Hepatocyte (in vitro differentiated cells): ENCODE measurements around the gene ABCF1. TPM values are rescaled to one million over a fixed set of nuclear protein-coding genes. Genes with fewer than 3 reads are reported as not detected.
"Not testable (repeated sequence)": the region's sequence is repeated elsewhere in the genome, so short reads cannot be mapped to it uniquely, and the experiment has no call there.

Experiments used
- DNase-seq: peaks from one replicate; pipeline ENCODE4 v3.0.0-alpha.2; 2016; ENCODE audit warnings: low spot score
- H2AFZ ChIP-seq: fragments of 200-600 bp; sonication (generic); 2 replicates; pipeline ENCODE4 v1.6.0; 2016; ENCODE audit warnings: antibody characterized with exemption, mild to moderate bottlenecking
- H3K27ac ChIP-seq: fragments of 200-600 bp; sonication (generic); 2 replicates; pipeline ENCODE4 v1.5.1; 2016; ENCODE audit warnings: mild to moderate bottlenecking
- H3K27me3 ChIP-seq: fragments of 200-600 bp; sonication (generic); 2 replicates; pipeline ENCODE4 v1.6.1; 2016
- H3K36me3 ChIP-seq: fragments of 200-600 bp; sonication (generic); replicated peaks from 2 replicates; pipeline ENCODE4 v1.5.1; 2016; ENCODE audit warnings: low read depth; ENCODE audit not compliant: insufficient read depth
- H3K4me1 ChIP-seq: fragments of 200-600 bp; sonication (generic); 2 replicates; pipeline ENCODE4 v1.5.1; 2016; ENCODE audit warnings: mild to moderate bottlenecking, moderate library complexity; ENCODE audit not compliant: insufficient read depth
- H3K4me2 ChIP-seq: fragments of 200-600 bp; sonication (generic); 2 replicates; pipeline ENCODE4 v1.6.0; 2016
- H3K4me3 ChIP-seq: fragments of 200-600 bp; sonication (generic); 2 replicates; pipeline ENCODE4 v1.5.1; 2016; ENCODE audit warnings: mild to moderate bottlenecking
- H3K79me2 ChIP-seq: fragments of 200-600 bp; sonication (generic); 2 replicates; pipeline ENCODE4 v1.6.0; 2017; ENCODE audit warnings: mild to moderate bottlenecking
- H3K9me2 ChIP-seq: fragments of 200-600 bp; sonication (generic); replicated peaks from 2 replicates; pipeline ENCODE4 v1.6.0; 2017; ENCODE audit warnings: mild to moderate bottlenecking; ENCODE audit not compliant: insufficient read depth
- H3K9me3 ChIP-seq: fragments of 200-600 bp; sonication (generic); 2 replicates; pipeline ENCODE4 v1.5.1; 2016; ENCODE audit warnings: low read depth, mild to moderate bottlenecking
- H4K20me1 ChIP-seq: fragments of 200-600 bp; sonication (generic); 2 replicates; pipeline ENCODE4 v1.6.0; 2016; ENCODE audit warnings: mild to moderate bottlenecking; ENCODE audit not compliant: insufficient read depth, poor library complexity, severe bottlenecking
- EZH2 ChIP-seq: fragments of 200-600 bp; sonication (generic); IDR thresholded peaks from 2 replicates; pipeline ENCODE4 v1.6.1; 2016; ENCODE audit warnings: antibody characterized with exemption, mild to moderate bottlenecking, borderline replicate concordance
- EZH2phosphoT487 ChIP-seq: fragments of 200-600 bp; sonication (generic); IDR thresholded peaks from one replicate; pipeline ENCODE4 v1.6.1; 2018; ENCODE audit warnings: antibody characterized with exemption, mild to moderate bottlenecking, low read depth, moderate library complexity; ENCODE audit not compliant: unreplicated experiment, severe bottlenecking
- WGBS: methylation state at CpG from one replicate; pipeline ENCODE4 v1.1.6; 2016; ENCODE audit warnings: low lambda C conversion rate; ENCODE audit errors: missing lambda C conversion rate; 5-methylcytosine and 5-hydroxymethylcytosine counted together
- polyA plus RNA-seq: library from polyadenylated mRNA; unstranded; fragments of >200 nt; fragmentation: Nextera tagmentation; extraction: Ambion mirVana; gene quantifications from 2 replicates; pipeline ENCODE4 v1.2.1, GENCODE V29; 2016
- total RNA-seq: library from RNA; depleted of rRNA; stranded (reverse); fragments of >200 nt; gene quantifications from 2 replicates; pipeline ENCODE4 v1.2.3, GENCODE V29; 2014
- TF ChIP-seq, protein P1 (sequence below): fragments of 200-600 bp; sonication (generic); IDR thresholded peaks from 2 replicates; pipeline ENCODE4 v1.5.1; 2016; ENCODE audit warnings: antibody characterized with exemption, mild to moderate bottlenecking; ENCODE audit not compliant: poor library complexity

The ABCF1 gene
- 36.5 and 44.1 TPM in 2 replicates for total RNA-seq
- 62.0 and 71.3 TPM in 2 replicates for polyA plus RNA-seq

DNA sequence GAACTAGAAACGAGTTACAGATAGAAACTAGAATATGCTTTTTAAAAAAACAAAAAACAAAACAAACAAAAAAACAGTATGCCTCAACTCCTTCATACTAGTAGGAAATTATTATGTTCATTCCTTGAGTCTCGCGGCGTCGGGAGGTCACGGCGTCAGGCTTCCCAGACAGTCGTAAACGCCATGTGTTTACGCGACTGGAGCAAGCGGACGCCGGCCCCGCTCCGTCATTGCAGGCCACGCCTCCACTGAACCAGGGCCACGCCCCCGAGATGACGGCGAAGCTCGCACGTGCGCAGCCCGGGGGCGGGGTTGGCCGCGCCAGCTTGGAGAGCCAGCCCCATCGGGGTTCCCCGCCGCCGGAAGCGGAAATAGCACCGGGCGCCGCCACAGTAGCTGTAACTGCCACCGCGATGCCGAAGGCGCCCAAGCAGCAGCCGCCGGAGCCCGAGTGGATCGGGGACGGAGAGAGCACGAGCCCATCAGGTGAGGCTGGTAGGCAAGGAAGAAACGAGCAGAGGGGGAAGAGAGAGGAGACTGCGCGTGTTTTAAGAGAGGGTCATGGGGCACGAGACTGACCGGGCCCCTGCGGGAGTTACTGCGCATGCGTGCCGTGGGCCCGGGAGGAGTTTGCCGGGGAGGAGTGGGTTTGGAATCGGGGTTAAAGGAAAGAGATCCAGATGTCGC is at the start of gene ABCF1:
Gene ABCF1 (plus strand): TSS at position 368 of the 687 bp plus-strand sequence. CDS start 46 bp downstream, at position 414.
- Histone ChIP-seq H3K4me1 (peaks cover 17% of the 10 kb centered on the region), H3K27ac (peak within 1 kb of the TSS; percentile 95), H3K36me3 (no peaks in the 10 kb centered on the region), H3K9me3 (no peaks in the 10 kb centered on the region), H3K9me2 (no peaks in the 10 kb centered on the region), H4K20me1 (peaks cover 36% of the 10 kb centered on the region), H3K4me2 (peak within 1 kb of the TSS; percentile 83), H3K79me2 (peaks cover 41% of the 10 kb centered on the region), H3K27me3 (no peaks in the 10 kb centered on the region), H3K4me3 (peak within 1 kb of the TSS; percentile 43), H2AFZ (peak within 1 kb of the TSS; percentile 69)
- DNase-seq = peak; percentile 100
- WGBS = 2% methylated on average over 58 of the region's 59 CpGs
- TF ChIP-seq EZH2 (no peak), EZH2phosphoT487 (no peak)
- TF ChIP-seq, protein P1, sequence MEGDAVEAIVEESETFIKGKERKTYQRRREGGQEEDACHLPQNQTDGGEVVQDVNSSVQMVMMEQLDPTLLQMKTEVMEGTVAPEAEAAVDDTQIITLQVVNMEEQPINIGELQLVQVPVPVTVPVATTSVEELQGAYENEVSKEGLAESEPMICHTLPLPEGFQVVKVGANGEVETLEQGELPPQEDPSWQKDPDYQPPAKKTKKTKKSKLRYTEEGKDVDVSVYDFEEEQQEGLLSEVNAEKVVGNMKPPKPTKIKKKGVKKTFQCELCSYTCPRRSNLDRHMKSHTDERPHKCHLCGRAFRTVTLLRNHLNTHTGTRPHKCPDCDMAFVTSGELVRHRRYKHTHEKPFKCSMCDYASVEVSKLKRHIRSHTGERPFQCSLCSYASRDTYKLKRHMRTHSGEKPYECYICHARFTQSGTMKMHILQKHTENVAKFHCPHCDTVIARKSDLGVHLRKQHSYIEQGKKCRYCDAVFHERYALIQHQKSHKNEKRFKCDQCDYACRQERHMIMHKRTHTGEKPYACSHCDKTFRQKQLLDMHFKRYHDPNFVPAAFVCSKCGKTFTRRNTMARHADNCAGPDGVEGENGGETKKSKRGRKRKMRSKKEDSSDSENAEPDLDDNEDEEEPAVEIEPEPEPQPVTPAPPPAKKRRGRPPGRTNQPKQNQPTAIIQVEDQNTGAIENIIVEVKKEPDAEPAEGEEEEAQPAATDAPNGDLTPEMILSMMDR = no peak

DNA sequence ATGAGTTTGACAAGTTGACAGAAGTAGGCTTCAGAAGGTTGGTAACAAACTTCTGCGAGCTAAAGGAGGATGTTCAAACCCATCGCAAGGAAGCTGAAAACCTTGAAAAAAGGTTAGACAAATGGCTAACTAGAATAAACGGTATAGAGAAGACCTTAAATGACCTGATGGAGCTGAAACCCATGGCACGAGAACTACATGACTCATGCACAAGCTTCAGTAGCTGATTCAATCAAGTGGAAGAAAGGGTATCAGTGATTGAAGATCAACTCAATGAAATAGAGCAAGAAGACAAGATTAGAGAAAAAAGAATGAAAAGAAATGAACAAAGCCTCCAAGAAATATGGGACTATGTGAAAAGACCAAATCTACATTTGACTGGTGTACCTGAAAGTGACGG is 49.3 kb upstream of the ABCF1 start:
- H3K79me2 ChIP-seq, H3K27me3 ChIP-seq, H3K9me3 ChIP-seq, H3K4me3 ChIP-seq, H2AFZ ChIP-seq, H3K9me2 ChIP-seq, H3K36me3 ChIP-seq, H3K4me2 ChIP-seq, H4K20me1 ChIP-seq, DNase-seq, H3K4me1 ChIP-seq: not testable (repeated sequence)
- H3K27ac ChIP-seq = peak overlapping the region; percentile 84
- WGBS = 87% methylated on average over 5 of the region's 5 CpGs

DNA sequence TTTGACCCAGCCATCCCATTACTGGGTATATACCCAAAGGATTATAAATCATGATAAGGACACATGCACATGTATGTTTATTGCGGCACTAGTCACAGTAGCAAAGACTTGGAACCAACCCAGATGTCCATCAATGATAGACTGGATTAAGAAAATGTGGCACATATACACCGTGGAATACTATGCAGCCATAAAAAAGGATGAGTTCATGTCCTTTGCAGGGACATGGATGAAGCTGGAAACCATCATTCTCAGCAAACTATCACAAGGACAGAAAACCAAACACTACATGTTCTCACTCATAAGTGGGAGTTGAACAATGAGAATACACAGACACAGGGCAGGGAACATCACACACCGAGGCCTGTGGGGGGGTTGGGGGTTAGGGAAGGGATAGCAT is 44.8 kb upstream of the ABCF1 start:
- H4K20me1 ChIP-seq, H3K36me3 ChIP-seq, H3K4me1 ChIP-seq, DNase-seq, H3K9me3 ChIP-seq, H3K4me2 ChIP-seq, H2AFZ ChIP-seq, H3K27ac ChIP-seq, H3K9me2 ChIP-seq, H3K4me3 ChIP-seq, H3K27me3 ChIP-seq, H3K79me2 ChIP-seq: not testable (repeated sequence)
- 88% methylated on average over 3 of the region's 3 CpGs for WGBS

DNA sequence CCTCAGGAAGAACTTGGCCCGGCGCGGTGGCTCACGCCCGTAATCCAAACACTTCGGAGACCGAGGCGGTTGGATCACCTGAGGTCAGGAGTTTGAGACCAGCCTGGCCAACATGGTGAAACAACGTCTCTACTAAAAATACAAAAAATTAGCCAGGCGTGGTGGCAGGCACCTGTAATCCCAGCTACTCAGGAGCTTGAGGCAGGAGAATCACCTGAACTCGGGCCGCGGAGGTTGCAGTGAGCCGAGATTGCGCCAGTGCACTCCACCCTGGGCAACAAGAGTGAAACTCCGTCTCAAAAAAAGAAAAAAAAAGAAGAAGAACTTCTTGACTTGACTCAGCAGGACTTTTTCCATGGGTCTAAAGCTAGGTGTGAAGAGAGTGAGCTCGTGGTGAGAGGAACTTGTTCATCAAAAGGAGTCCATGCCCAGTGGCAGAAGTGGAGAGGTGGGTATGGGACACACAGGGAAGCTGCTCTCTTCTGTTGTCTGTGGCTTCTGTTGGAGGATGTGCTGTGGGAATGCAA is 41.8 kb upstream of the ABCF1 start:
- H2AFZ ChIP-seq, DNase-seq, H3K4me1 ChIP-seq: not testable (repeated sequence)

DNA sequence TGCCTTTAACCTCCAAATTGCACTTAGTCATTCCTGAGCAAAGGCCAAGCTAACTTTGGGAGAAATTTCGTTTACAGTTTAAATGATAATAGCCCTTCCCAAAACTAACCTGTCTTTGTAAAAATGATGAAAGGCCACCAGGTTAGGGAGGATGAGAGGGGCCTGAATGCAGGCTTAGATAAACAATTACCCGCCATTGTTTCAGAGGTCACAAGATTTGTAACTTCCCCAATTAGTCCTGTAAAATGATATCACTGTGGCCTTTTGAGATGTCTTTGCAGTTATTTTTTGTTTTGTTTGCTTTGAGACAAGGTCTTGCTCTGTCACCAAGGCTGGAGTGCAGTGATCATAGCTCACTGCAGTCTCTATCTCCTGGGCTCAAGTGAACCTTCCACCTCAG is 41.2 kb upstream of the ABCF1 start:
- Histone ChIP-seq H3K4me3 (no peak overlapping the region), H3K79me2 (no peaks in the 10 kb centered on the region), H3K9me2 (no peaks in the 10 kb centered on the region), H3K36me3 (no peaks in the 10 kb centered on the region), H3K27me3 (no peaks in the 10 kb centered on the region), H3K27ac (no peak overlapping the region), H2AFZ (no peak overlapping the region), H3K4me2 (no peak overlapping the region), H3K9me3 (no peaks in the 10 kb centered on the region), H4K20me1 (no peaks in the 10 kb centered on the region), H3K4me1 (no peaks in the 10 kb centered on the region)
- DNase-seq = no peak
- TF ChIP-seq EZH2phosphoT487 (no peak), EZH2 (no peak)
- TF ChIP-seq, protein P1 = no peak
- WGBS = 47% methylated on average over 2 of the region's 2 CpGs

More for the DNA sequence above, 41.8 kb upstream of the ABCF1 start:
- 90% methylated on average over 17 of the region's 17 CpGs for WGBS
- H3K36me3 ChIP-seq, H3K4me3 ChIP-seq, H3K9me3 ChIP-seq, H4K20me1 ChIP-seq, H3K27me3 ChIP-seq, H3K79me2 ChIP-seq, H3K9me2 ChIP-seq, H3K27ac ChIP-seq, H3K4me2 ChIP-seq: not testable (repeated sequence)
